Activated naive CD8-positive, alpha-beta T cell treated with anti-CD3 and anti-CD28 coated beads, Interleukin-2, amount 10 ng/mL, durations not matched to agents 7 days and 5 days (primary cell): ENCODE data around the gene KRT39. TPM values are rescaled to one million over a fixed set of nuclear protein-coding genes. Genes with fewer than 3 reads are reported as not detected.
"Not testable (repeated sequence)": the region's sequence is repeated elsewhere in the genome, so short reads cannot be mapped to it uniquely, and the experiment has no call there.

Experiments
- ATAC-seq: fragments of 150-1000 bp; cut with Tn5 transposase; one replicate; pipeline ENCODE4 v1.10.0; 2021; ENCODE audit warnings: low read depth, moderate library complexity
- POLR2A ChIA-PET: fragments of 350-600 bp; sonication (Branson Sonifier 250); formaldehyde crosslinking; loops from one replicate; lab custom pipeline; 2021; ENCODE audit warnings: antibody characterized with exemption; lab: Charles Lee
- DNase-seq: peaks from one replicate; pipeline ENCODE4 v3.0.0; 2021
- H3K27ac Mint-ChIP-seq: one replicate; pipeline ENCODE4 v1.8.0; 2022; ENCODE audit warnings: mild to moderate bottlenecking, mixed read lengths
- H3K27me3 Mint-ChIP-seq: one replicate; pipeline ENCODE4 v1.8.0; 2022; ENCODE audit warnings: mild to moderate bottlenecking, moderate library complexity, mixed read lengths
- H3K36me3 Mint-ChIP-seq: one replicate; pipeline ENCODE4 v1.8.0; 2021; ENCODE audit warnings: mild to moderate bottlenecking, mixed read lengths
- H3K4me1 Mint-ChIP-seq: one replicate; pipeline ENCODE4 v1.8.0; 2021; ENCODE audit warnings: mixed read lengths
- H3K4me3 Mint-ChIP-seq: one replicate; pipeline ENCODE4 v1.8.0; 2022; ENCODE audit warnings: mild to moderate bottlenecking, moderate library complexity, mixed read lengths
- H3K9me3 Mint-ChIP-seq: one replicate; pipeline ENCODE4 v1.8.0; 2021; ENCODE audit warnings: mixed read lengths
- total RNA-seq, 2 experiments: library from RNA; stranded (reverse); gene quantifications; one replicate each; pipeline ENCODE4 v1.2.3, GENCODE V29; 2021

The KRT39 gene
- total RNA-seq, 2 experiments from 2014 or later = not detected

- Mint-ChIP-seq H3K9me3 (no peaks in the 10 kb centered on the region), H3K27me3 (peaks cover 3% of the 10 kb centered on the region), H3K4me1 (peaks cover 3% of the 10 kb centered on the region), H3K27ac (no peak overlapping the region), H3K4me3 (no peak overlapping the region), H3K36me3 (no peaks in the 10 kb centered on the region)
- no peak for ATAC-seq
- DNase-seq = no peak
- POLR2A ChIA-PET = interaction anchor here (0.7 kb wide), 1 partner anchor 739 kb away, joined by 4 read pairs; no protein-coding TSS in a partner anchor
Observed at GRCh38 chr17:40921026-40921425, 45.7 kb downstream of the KRT39 start.

- POLR2A ChIA-PET, DNase-seq, H3K9me3 Mint-ChIP-seq, H3K4me1 Mint-ChIP-seq, H3K27me3 Mint-ChIP-seq, H3K4me3 Mint-ChIP-seq, H3K27ac Mint-ChIP-seq, ATAC-seq, H3K36me3 Mint-ChIP-seq: not testable (repeated sequence)
Observed at GRCh38 chr17:40917116-40917515, 49.6 kb downstream of the KRT39 start.

GRCh38 chr17:40916366-40916765 lies 50.4 kb downstream of the KRT39 start:
- no peak for ATAC-seq
- Mint-ChIP-seq H3K4me1 (peaks cover 3% of the 10 kb centered on the region), H3K36me3 (no peaks in the 10 kb centered on the region), H3K27ac (no peak overlapping the region), H3K9me3 (no peaks in the 10 kb centered on the region), H3K4me3 (no peak overlapping the region), H3K27me3 (no peaks in the 10 kb centered on the region)
- DNase-seq = no peak
- POLR2A ChIA-PET = interaction anchor here (0.5 kb wide), 1 partner anchor 726 kb away, joined by 3 read pairs; no protein-coding TSS in a partner anchor

GRCh38 chr17:40915721-40916256 lies 51.0 kb downstream of the KRT39 start:
- Mint-ChIP-seq H3K4me1 (no peaks in the 10 kb centered on the region), H3K9me3 (no peaks in the 10 kb centered on the region), H3K27me3 (peaks cover 4% of the 10 kb centered on the region), H3K4me3 (no peak overlapping the region), H3K36me3 (no peaks in the 10 kb centered on the region), H3K27ac (no peak overlapping the region)
- ATAC-seq (no peak), DNase-seq (no peak)
- POLR2A ChIA-PET = interaction anchor here (0.5 kb wide), 1 partner anchor 726 kb away, joined by 3 read pairs; no protein-coding TSS in a partner anchor

- H3K27ac Mint-ChIP-seq = no peak overlapping the region
- no peak overlapping the region for H3K4me3 Mint-ChIP-seq
- no peaks in the 10 kb centered on the region for H3K36me3 Mint-ChIP-seq
- no peaks in the 10 kb centered on the region for H3K4me1 Mint-ChIP-seq
- no peaks in the 10 kb centered on the region for H3K9me3 Mint-ChIP-seq
- no peak for ATAC-seq
- POLR2A ChIA-PET = no interaction called here
- no peak for DNase-seq
- H3K27me3 Mint-ChIP-seq = peaks cover 7% of the 10 kb centered on the region
Observed at GRCh38 chr17:40915199-40915661, 51.5 kb downstream of the KRT39 start.

- Mint-ChIP-seq H3K9me3 (no peaks in the 10 kb centered on the region), H3K27ac (no peak overlapping the region), H3K27me3 (peaks cover 13% of the 10 kb centered on the region), H3K36me3 (no peaks in the 10 kb centered on the region), H3K4me1 (no peaks in the 10 kb centered on the region), H3K4me3 (no peak overlapping the region)
- ATAC-seq (no peak), DNase-seq (no peak)
- POLR2A ChIA-PET = no interaction called here
Observed at GRCh38 chr17:40914075-40914855, 52.5 kb downstream of the KRT39 start.

- POLR2A ChIA-PET = no interaction called here
- Mint-ChIP-seq H3K9me3 (no peaks in the 10 kb centered on the region), H3K36me3 (no peaks in the 10 kb centered on the region), H3K4me1 (no peaks in the 10 kb centered on the region), H3K4me3 (no peak overlapping the region), H3K27me3 (peaks cover 24% of the 10 kb centered on the region), H3K27ac (no peak overlapping the region)
- ATAC-seq (no peak), DNase-seq (no peak)
Observed at GRCh38 chr17:40912486-40913210, 54.1 kb downstream of the KRT39 start.

GRCh38 chr17:40910441-40910841 lies 56.3 kb downstream of the KRT39 start:
- DNase-seq (no peak), ATAC-seq (no peak)
- POLR2A ChIA-PET = no interaction called here
- H3K27ac Mint-ChIP-seq = no peak overlapping the region
- H3K9me3 Mint-ChIP-seq = no peaks in the 10 kb centered on the region
- H3K36me3 Mint-ChIP-seq = no peaks in the 10 kb centered on the region
- H3K4me1 Mint-ChIP-seq = no peaks in the 10 kb centered on the region
- H3K4me3 Mint-ChIP-seq = no peak overlapping the region
- peaks cover 35% of the 10 kb centered on the region for H3K27me3 Mint-ChIP-seq

- Mint-ChIP-seq H3K27me3 (peaks cover 37% of the 10 kb centered on the region), H3K4me3 (no peak overlapping the region), H3K9me3 (no peaks in the 10 kb centered on the region), H3K4me1 (no peaks in the 10 kb centered on the region), H3K36me3 (no peaks in the 10 kb centered on the region), H3K27ac (no peak overlapping the region)
- ATAC-seq = no peak
- POLR2A ChIA-PET = no interaction called here
- DNase-seq = no peak
Observed at GRCh38 chr17:40909755-40910154, 57.0 kb downstream of the KRT39 start.

- POLR2A ChIA-PET = no interaction called here
- no peaks in the 10 kb centered on the region for H3K4me1 Mint-ChIP-seq
- peaks cover 38% of the 10 kb centered on the region for H3K27me3 Mint-ChIP-seq
- H3K36me3 Mint-ChIP-seq = no peaks in the 10 kb centered on the region
- DNase-seq = peak; percentile 47
- H3K9me3 Mint-ChIP-seq = no peaks in the 10 kb centered on the region
- no peak overlapping the region for H3K27ac Mint-ChIP-seq
- no peak for ATAC-seq
- H3K4me3 Mint-ChIP-seq = no peak overlapping the region
Observed at GRCh38 chr17:40909351-40909750, 57.4 kb downstream of the KRT39 start.

Other genes with a start within 250 kb of the KRT39 start
- gene KRT25, start 211.6 kb downstream of the KRT39 start, total RNA-seq = not detected
- not detected for gene KRT26, start 194.7 kb downstream of the KRT39 start, total RNA-seq
- gene KRT27, start 184.4 kb downstream of the KRT39 start, total RNA-seq = not detected
- gene KRT28, start 167.0 kb downstream of the KRT39 start, total RNA-seq = not detected
- gene KRT10, start 144.3 kb downstream of the KRT39 start, total RNA-seq = 10 to 100 TPM; 25.7 to 28.6 TPM
- gene KRT12, start 99.7 kb downstream of the KRT39 start, total RNA-seq = not detected
- gene KRT20, start 81.7 kb downstream of the KRT39 start, total RNA-seq = not detected
- not detected for gene KRT23, start 29.3 kb downstream of the KRT39 start, total RNA-seq
- gene KRT40, start 17.4 kb upstream of the KRT39 start, total RNA-seq = not detected
- gene KRTAP3-3, start 27.2 kb upstream of the KRT39 start, total RNA-seq = not detected
- not detected for gene KRTAP3-2, start 33.0 kb upstream of the KRT39 start, total RNA-seq
- gene KRTAP3-1, start 42.2 kb upstream of the KRT39 start, total RNA-seq = not detected
- gene KRTAP1-5, start 60.3 kb upstream of the KRT39 start, total RNA-seq = not detected
- gene KRTAP1-4, start 63.2 kb upstream of the KRT39 start, total RNA-seq = not detected
- not detected for gene KRTAP1-3, start 67.9 kb upstream of the KRT39 start, total RNA-seq
- not detected for gene KRTAP1-1, start 74.5 kb upstream of the KRT39 start, total RNA-seq
- not detected for gene KRTAP2-1, start 80.4 kb upstream of the KRT39 start, total RNA-seq
- gene KRTAP2-2, start 88.3 kb upstream of the KRT39 start, total RNA-seq = not detected
- gene KRTAP2-3, start 93.2 kb upstream of the KRT39 start, total RNA-seq = not detected
- gene KRTAP2-4, start 98.9 kb upstream of the KRT39 start, total RNA-seq = not detected
- not detected for gene KRTAP4-7, start 117.2 kb upstream of the KRT39 start, total RNA-seq
- not detected for gene KRTAP4-8, start 131.2 kb upstream of the KRT39 start, total RNA-seq
- not detected for gene KRTAP4-16, start 135.3 kb upstream of the KRT39 start, total RNA-seq
- not detected for gene KRTAP4-9, start 138.4 kb upstream of the KRT39 start, total RNA-seq
- not detected for gene KRTAP4-11, start 151.4 kb upstream of the KRT39 start, total RNA-seq
- not detected for gene KRTAP4-12, start 157.2 kb upstream of the KRT39 start, total RNA-seq
- not detected for gene KRTAP4-6, start 173.6 kb upstream of the KRT39 start, total RNA-seq
- gene KRTAP4-5, start 182.9 kb upstream of the KRT39 start, total RNA-seq = not detected
- not detected for gene KRTAP4-4, start 193.8 kb upstream of the KRT39 start, total RNA-seq
- gene KRTAP4-3, start 201.3 kb upstream of the KRT39 start, total RNA-seq = not detected
- not detected for gene KRTAP4-2, start 211.3 kb upstream of the KRT39 start, total RNA-seq
- gene KRTAP4-1, start 218.0 kb upstream of the KRT39 start, total RNA-seq = not detected
- gene KRTAP9-1, start 222.9 kb upstream of the KRT39 start, total RNA-seq = not detected